ENCODE data around the gene EBF3. TPM values are rescaled to one million over a fixed set of nuclear protein-coding genes. Genes with fewer than 3 reads are reported as not detected.

EBF3 gene
- total RNA-seq, 4 donors from 2014 or later, result 29.1 to 50.9 (median 43.9) TPM

- no peak for TF ChIP-seq CTCF (IDR thresholded peaks at IDR 0.05; ENCODE audit: low read depth)
Measured at GRCh38 chr10:129808092-129808983, 155.7 kb downstream of the EBF3 start.

- no peak for TF ChIP-seq CTCF (IDR thresholded peaks at IDR 0.05; ENCODE audit: low read depth)
Measured at GRCh38 chr10:129807211-129807610, 156.9 kb downstream of the EBF3 start.

- TF ChIP-seq CTCF (IDR thresholded peaks at IDR 0.05; ENCODE audit: low read depth), result no peak
Measured at GRCh38 chr10:129800796-129801340, 163.2 kb downstream of the EBF3 start.

- TF ChIP-seq CTCF (IDR thresholded peaks at IDR 0.05; ENCODE audit: low read depth), result no peak
Measured at GRCh38 chr10:129799942-129800341, 164.1 kb downstream of the EBF3 start.

GRCh38 chr10:129796710-129797420 lies 167.2 kb downstream of the EBF3 start:
- no peak for TF ChIP-seq CTCF (IDR thresholded peaks at IDR 0.05; ENCODE audit: low read depth)

GRCh38 chr10:129793996-129794395 lies 170.1 kb downstream of the EBF3 start:
- TF ChIP-seq CTCF (IDR thresholded peaks at IDR 0.05; ENCODE audit: low read depth), result no peak

- TF ChIP-seq CTCF (IDR thresholded peaks at IDR 0.05; ENCODE audit: low read depth), result no peak
Measured at GRCh38 chr10:129793479-129793878, 170.6 kb downstream of the EBF3 start.
